Peyer's patch (tissue), 4 donors: ENCODE data around the gene PGLYRP4.

Source experiments
- POLR2A ChIP-seq, 2 donors: fragments of 450-650 bp; IDR thresholded peaks; one replicate each; pipeline ENCODE4 v1.5.1; 2017; ENCODE audit warnings: antibody characterized with exemption in 2 of 2, mild to moderate bottlenecking in 2 of 2, moderate library complexity in 2 of 2
- TF ChIP-seq, protein P1 (sequence below), 6 experiments: fragments of 450-650 bp in 4 of 6; fragments of 200-600 bp in 2 of 6; sonication (generic) in 1 of 6; IDR thresholded peaks; one replicate each; pipeline ENCODE4 v1.5.1; 2017 to 2019; ENCODE audit warnings: antibody characterized with exemption in 6 of 6, mild to moderate bottlenecking in 3 of 6, moderate library complexity in 1 of 6

DNA sequence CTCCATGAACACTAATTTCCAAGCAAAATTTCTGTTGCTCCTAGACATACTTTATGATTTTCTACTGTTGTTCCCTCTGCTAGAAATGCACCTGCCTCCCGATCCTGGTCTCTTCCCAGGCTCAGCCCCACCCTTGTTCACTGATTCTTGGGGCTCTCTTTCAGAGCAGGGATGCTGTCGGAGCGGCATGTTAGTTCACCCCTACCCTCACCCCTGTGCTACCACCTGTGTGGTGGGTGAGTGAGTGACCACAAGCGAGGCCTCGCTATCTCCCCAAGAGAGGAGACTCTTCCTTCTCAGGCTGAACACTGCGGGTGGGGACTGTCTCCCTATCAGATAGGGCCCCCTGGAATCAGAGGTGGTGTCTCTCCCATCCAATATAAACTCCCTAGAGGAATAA lies 47.1 kb upstream of the PGLYRP4 start:
- TF ChIP-seq, protein P1, sequence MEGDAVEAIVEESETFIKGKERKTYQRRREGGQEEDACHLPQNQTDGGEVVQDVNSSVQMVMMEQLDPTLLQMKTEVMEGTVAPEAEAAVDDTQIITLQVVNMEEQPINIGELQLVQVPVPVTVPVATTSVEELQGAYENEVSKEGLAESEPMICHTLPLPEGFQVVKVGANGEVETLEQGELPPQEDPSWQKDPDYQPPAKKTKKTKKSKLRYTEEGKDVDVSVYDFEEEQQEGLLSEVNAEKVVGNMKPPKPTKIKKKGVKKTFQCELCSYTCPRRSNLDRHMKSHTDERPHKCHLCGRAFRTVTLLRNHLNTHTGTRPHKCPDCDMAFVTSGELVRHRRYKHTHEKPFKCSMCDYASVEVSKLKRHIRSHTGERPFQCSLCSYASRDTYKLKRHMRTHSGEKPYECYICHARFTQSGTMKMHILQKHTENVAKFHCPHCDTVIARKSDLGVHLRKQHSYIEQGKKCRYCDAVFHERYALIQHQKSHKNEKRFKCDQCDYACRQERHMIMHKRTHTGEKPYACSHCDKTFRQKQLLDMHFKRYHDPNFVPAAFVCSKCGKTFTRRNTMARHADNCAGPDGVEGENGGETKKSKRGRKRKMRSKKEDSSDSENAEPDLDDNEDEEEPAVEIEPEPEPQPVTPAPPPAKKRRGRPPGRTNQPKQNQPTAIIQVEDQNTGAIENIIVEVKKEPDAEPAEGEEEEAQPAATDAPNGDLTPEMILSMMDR (IDR thresholded peaks at IDR 0.05), result no peak
- TF ChIP-seq POLR2A (IDR thresholded peaks at IDR 0.05), result no peak
